Stimulated activated CD8-positive, alpha-beta memory T cell treated with anti-CD3 and anti-CD28 coated beads, Interleukin-12 subunit alpha, Interleukin-12 subunit beta, amount 100 ng/mL, for 24 hours (primary cell): ENCODE data around the gene NKX6-1.

ENCODE experiments used
- DNase-seq: peaks from one replicate; pipeline ENCODE4 v3.0.0-alpha.2; 2020; ENCODE audit errors: extremely low read depth

NKX6-1 gene

GRCh38 chr4:84479663-84480062, 19.4 kb downstream of the NKX6-1 start:
- DNase-seq, result no peak

GRCh38 chr4:84477738-84478137, 21.4 kb downstream of the NKX6-1 start:
- DNase-seq, result no peak

- no peak for DNase-seq
Observed at GRCh38 chr4:84474107-84474506, 25.0 kb downstream of the NKX6-1 start.

- DNase-seq, result no peak
Observed at GRCh38 chr4:84472154-84472553, 26.9 kb downstream of the NKX6-1 start.

GRCh38 chr4:84470204-84470785, 28.8 kb downstream of the NKX6-1 start:
- DNase-seq, result no peak

- DNase-seq, result no peak
Observed at GRCh38 chr4:84467601-84468000, 31.5 kb downstream of the NKX6-1 start.

GRCh38 chr4:84459783-84460182, 39.3 kb downstream of the NKX6-1 start:
- DNase-seq, result no peak

- no peak for DNase-seq
Observed at GRCh38 chr4:84456157-84456556, 42.9 kb downstream of the NKX6-1 start.

GRCh38 chr4:84455697-84456096, 43.4 kb downstream of the NKX6-1 start:
- no peak for DNase-seq

GRCh38 chr4:84451546-84451945, 47.5 kb downstream of the NKX6-1 start:
- DNase-seq, result no peak

GRCh38 chr4:84443523-84443922, 55.6 kb downstream of the NKX6-1 start:
- no peak for DNase-seq

GRCh38 chr4:84442778-84443177, 56.3 kb downstream of the NKX6-1 start:
- no peak for DNase-seq
